NT2/D1 (cell line): ENCODE data around the gene PELI1.

ENCODE experiments used
- SUZ12 ChIP-seq: IDR thresholded peaks from 2 replicates; pipeline ENCODE4 v1.6.1; 2011; ENCODE audit not compliant: insufficient read length, insufficient read depth; ENCODE audit errors: extremely low read depth
- YY1 ChIP-seq: IDR thresholded peaks from 2 replicates; pipeline ENCODE4 v1.6.1; 2011; ENCODE audit not compliant: insufficient read length, insufficient read depth
- ZNF274 ChIP-seq: IDR thresholded peaks from 2 replicates; pipeline ENCODE4 v1.6.1; 2011; ENCODE audit warnings: mild to moderate bottlenecking, low read depth, low read length

DNA sequence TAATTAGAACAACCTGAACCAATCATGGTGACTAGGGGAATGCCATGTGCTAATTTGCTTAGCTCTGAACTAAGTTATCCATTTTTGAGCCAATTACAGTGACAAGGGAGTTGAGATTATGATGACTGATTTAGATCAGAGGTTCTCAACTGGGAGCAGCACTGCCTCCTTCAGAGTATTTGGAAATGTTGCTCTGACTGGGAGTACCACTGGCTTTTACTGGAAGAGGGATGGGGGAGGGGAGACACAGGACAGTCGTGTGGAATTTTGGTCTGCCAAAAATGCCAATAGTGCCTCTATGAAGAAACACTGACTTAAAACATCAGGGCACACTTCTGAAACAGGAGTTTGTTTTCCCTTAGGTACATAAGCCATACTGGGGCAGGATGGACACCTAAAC is 76.9 kb downstream of the PELI1 start:
- TF ChIP-seq YY1 = no peak
- no peak for TF ChIP-seq ZNF274
- no peak for TF ChIP-seq SUZ12
